GM21390 (cell line): ENCODE results near the gene DMD.
A peak's percentile ranks its signal among the peaks of the same experiment; 100 is the strongest.
"Not testable (repeated sequence)": the region's sequence is repeated elsewhere in the genome, so short reads cannot be mapped to it uniquely, and the experiment has no call there.

ENCODE experiments used
- ATAC-seq: cut with Tn5 transposase; IDR thresholded peaks from one replicate; pipeline ENCODE4 v1.9.1; 2021; ENCODE audit not compliant: unreplicated experiment

DMD gene

DNA sequence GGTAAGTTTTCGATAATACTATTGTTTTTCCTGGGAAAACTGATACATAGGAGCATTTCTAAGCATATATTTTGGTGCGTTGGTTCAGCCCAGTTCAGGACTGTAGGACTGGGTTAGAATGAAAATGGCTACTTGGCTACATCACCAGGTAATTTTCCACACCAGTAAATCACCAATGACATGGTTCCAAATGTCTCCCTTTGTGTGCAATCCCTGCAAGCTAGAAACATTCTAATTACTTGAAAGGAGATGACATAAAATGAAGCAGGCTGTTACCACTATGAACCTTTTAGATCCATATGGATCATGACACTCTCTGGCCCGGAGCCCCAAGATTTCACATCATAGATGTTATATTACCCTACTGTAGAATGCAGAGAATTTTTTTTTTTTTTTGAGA is 1562.1 kb downstream of the DMD start:
- ATAC-seq, result no peak

DNA sequence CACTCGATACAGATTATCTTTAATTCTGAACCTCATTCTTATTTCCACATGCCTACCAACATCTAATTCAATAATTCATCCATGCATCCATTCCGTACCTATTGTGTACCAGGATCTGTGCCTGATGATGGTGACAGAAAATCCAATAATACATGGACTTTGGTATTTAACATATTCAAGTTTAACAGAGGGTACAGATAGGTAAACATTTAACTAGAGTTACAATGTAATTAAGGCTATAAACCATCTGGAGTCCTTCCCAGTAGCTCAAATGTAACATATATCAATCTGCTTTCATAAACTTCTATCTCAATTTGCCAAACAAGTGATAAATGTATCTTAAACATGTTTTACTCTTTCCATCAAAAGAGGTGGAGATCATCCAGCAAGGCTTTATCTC is 1578.0 kb downstream of the DMD start:
- ATAC-seq, result no peak

DNA sequence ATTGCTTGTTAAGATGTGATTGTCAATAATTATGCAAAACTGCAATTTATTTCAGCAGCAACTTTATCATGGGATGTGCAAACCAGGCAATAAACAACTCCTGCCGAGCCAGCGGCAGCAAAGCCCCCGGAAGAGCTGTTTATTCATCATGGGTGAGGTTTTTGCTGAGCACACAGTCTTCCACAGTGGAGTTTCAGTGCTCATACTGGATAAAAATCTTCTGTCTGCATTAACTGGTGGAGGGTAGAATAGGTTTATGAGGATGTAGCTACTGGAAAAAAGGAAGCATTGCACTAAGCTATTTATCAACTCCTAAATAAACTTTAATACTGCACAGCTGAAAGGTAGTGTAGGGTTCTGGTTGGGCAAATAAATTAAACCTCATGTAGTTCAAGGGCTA is 1582.2 kb downstream of the DMD start:
- no peak for ATAC-seq

DNA sequence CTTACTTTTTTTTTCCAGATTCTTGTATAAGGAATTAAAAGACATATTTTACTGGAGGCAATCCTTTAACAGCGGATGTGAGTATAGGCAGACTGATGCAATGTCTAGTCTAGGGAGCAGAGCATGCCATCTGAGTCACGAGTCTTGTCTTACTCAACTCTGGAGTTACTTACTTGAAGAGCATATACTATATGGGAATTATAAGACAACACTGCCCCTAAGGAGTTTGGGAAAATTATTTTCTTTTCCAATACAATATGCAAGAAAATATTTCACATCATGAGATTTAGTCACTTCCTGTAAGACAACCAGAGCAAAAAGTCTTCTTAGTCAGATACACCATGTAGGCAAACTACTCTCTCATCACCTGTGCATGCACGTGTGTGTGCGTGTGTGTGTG is 1602.2 kb downstream of the DMD start:
- no peak for ATAC-seq

DNA sequence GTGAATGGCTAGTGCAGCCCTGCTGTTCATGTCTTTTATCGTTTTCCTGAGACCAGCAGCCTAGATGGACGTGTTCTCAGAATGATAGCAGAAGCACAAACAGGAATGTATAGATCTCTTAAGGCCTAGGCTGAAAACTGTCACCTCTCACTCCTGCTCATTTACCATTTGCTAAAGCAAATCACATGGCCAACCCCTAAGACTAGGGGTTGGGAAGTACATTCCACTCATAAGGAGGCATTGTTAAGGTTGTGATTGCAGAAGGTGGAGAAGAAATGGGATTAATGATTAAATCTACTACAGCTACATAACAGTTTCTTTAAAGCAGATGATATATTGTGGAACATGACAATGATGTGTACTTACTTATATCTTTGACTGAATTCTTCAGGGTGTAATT is 1602.7 kb downstream of the DMD start:
- ATAC-seq, result no peak

DNA sequence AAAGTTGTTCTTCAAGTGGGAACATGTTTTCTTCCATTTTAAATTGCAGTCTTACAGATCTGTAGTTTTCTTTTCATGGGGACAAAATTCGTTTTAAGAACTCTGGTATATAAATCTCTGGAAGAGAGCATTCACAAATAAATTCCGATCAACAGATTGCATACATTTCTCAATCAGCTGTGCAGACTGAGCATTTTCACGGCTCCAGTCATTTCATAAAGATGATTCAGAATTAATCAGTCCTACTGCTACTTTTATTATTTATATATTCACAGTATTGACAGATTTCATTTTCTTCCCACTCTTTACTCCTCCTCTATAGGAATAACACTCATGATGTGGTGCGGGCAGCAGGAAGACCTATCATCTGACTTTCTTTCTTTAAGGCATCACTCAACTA is 1604.6 kb downstream of the DMD start:
- ATAC-seq, result no peak

DNA sequence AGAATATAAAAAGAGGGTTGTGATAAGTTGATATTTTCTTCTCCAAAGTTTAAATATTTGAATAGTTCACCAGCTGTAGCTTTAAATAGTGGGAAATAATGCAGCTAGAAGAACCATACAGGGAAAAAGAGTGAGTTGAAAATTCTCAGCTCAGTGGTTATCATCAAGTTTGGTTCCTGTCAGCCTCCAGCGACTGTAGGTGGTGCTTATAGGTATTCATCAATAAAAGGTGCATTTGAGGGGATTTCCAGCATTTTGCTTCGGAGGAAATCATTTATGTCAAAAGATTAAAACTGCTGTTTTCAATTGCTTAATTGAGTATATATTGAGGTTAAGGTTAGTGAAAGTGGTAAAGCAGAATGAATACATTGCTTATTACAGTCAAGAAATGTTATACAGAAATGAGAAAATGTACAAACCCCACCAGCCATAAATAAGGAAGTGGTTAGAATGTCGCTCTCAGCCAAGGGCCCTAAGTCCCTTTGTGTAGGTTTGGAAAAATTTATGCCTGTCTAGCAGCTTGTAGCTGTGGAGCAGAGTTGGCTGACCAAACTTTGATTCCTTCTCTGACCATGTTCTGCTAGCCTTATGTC is 1606.6 kb downstream of the DMD start:
- ATAC-seq, result peak; percentile 89

DNA sequence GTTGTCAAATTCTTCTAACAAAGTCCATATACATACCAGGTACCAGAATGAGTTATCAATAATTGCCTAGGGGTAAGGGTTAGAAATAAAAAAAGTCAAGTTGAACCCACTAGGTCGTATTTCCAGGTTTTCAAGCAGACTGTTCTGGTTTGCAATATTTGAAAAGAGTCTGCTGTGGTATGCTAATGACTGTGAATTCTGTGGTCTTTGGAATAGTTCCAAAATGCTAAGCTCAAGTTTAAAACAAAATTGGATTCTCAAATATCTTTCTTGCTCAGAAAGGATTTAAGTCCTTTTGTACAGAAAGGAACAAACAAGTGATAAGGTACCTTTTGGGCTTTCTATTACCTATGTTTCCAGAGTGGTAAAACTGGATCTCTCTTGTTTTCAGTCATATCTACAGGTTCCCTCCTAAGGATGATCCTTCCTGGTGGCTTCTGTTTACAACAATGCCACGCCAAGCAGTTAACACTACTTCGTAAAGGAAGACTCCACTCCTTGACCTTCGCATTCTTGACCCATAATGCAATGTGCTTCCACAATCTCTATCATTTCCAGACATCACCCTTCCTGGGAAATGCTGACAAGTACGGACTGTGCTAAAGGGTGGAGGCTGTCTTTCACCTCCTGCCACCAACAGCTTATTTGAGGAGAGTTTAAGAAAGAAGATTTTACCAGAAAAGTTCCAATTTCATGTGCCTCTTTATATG is 1607.8 kb downstream of the DMD start:
- no peak for ATAC-seq

DNA sequence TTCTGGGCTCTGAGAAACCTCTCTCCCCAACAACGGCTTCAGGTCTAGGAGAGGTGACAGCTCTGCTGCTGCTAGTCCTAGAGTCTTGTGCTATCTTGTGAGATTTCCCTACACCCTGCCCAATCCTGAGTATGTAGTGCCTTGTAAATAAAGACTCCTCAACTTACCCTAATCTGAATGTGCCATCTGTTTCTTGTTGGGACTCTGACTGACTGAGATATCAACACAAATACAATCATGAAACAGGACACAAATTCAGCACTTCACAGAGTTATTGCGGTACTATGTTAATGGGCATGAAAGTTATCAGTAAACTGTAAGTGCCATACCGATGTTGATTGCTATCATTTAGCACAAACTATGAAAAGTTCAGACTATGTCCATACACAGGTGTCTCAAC is 1610.5 kb downstream of the DMD start:
- no peak for ATAC-seq

DNA sequence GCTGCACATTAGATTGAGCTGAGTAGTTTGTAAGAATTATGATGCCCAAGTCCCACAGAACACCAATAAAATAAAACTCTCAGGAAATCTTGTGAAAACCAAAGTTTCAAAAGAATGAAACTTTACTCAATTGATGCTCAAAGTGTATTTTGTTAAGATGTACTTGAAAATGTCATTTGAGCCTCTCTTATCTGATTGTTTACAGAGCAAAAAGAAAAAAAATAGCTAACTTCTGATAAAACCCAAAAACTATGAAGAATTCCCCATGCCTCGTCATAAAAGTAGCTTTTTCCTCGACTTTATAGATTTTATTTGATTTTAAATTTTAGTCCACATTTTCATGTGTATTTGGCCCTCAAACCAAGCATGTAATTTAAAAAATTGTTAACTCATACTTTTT is 1618.0 kb downstream of the DMD start:
- ATAC-seq, result no peak

DNA sequence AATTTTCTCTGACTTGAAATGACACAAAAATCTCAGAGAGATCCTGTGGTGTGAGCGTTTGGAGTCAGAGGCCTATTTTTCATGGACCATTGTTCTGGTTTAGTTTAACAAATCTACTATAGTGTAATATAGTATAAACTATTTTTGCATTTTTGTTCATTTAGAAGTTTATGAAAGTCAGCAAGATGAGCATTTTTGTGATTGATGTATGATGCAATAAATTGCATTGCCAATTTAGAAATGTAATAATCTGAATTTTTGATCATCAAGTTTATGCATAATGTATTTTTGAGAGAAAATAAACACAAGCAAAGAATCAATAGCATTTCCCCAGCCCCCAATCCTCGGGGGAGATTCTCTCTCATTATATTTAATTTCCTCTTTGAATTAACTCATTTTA is 1620.0 kb downstream of the DMD start:
- ATAC-seq, result no peak

DNA sequence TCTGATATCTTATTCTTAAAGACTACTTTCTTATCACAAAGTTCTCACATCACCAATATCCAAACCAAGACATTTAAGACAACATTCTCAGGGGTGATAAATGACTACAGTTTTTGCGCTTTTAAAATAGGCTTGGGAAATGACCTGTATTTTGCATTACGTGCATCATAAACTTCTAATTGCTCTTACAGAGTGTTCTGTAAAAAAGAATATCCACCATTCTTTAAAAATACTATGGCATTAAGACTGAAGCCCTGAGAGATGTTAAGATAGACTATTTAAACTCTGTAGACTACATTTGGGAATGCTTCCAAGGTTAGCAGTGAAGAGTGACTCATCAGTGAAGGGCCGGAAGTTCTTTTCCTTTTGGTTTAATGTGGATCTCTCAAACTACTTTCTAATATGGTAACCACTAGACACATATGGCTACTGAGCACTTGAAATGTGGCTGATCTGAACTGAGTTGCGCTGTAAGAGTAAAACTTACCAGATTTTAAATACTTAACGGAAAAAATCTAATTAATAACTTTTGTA is 1620.7 kb downstream of the DMD start:
- ATAC-seq, result no peak

DNA sequence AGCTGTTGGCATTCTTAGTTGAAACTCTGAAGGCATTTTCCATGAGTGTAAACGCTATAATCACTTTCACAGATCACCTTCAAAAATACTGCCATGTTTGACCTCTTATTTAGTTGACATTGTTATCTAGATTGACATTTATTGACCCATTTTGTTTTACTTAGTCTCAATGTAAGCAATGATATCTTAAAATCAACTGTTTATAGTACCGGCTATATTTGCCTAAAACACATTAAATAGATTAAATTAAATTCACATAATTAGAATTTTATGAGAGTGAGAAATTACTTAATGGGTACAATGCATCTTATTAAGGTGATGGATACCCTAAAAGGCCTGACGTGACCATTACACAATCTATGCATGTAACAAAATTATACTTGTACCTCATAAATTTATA is 1621.8 kb downstream of the DMD start:
- no peak for ATAC-seq

DNA sequence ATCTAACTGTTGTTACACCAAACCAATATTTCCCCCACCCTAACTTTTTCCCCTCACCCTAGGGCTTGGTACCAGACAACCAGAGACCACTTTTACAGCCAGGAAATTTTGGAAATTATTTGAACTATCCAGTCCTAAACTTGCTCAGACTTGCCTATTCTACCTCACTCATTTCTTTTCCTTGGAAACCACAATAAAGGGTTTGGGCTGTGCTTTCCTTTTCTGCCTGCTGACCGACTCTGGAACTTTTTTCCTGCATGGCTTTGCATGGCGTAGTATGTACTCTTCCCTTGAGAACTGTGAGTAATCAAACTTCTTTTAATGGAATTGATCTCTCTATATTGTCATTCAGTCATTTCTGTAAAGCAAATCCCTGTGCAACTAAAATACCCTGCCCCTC is 1623.0 kb downstream of the DMD start:
- no peak for ATAC-seq

DNA sequence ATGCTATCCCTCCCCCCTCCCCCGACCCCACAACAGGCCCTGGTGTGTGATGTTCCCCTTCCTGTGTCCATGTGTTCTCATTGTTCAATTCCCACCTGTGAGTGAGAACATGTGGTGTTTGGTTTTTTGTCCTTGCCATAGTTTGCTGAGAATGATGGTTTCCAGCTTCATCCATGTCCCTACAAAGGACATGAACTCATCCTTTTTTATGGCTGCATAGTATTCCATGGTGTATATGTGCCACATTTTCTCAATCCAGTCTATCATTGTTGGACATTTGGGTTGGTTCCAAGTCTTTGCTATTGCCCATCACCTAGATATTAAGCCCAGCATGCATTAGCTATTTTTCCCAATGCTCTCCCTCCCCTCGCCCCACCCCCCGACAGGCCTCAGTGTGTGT is 1627.5 kb downstream of the DMD start:
- not testable (repeated sequence) for ATAC-seq

DNA sequence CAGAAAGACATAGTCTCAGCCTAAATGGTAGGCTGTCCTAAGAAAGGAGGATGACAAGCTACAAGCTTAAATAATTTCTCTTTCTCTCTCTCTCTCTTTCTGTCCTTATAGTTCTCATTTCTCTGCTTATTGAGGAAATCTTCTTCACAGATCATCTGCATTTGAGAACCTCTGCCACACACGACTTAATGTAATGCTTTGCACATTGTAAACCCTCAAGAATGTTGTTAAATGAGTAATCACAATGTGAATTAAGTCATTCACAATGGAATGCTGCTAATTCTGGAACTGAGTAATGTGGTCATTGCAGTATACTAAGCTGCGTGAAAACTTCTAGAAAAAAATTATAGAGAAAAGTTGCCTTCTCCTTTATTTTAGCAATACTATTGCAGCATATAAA is 1630.6 kb downstream of the DMD start:
- ATAC-seq, result no peak

DNA sequence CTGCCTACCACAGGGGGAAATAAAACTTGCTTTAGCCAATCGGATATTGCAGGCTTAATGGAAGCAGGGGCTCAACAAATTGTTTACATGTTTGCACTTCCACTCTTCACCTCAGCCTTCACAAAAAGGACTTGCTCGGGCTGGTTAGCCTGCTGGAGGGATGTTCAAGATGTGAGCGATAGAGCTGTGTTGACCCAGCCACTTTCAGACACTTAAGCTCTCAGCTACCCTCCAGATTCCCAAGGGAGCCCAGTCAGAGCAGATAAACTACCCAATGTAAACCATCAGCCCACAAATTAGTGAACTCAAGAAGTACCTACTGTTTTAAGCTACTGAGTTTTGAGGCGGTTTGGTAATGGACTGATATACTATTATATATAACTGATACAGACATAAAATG is 1631.1 kb downstream of the DMD start:
- ATAC-seq, result no peak

DNA sequence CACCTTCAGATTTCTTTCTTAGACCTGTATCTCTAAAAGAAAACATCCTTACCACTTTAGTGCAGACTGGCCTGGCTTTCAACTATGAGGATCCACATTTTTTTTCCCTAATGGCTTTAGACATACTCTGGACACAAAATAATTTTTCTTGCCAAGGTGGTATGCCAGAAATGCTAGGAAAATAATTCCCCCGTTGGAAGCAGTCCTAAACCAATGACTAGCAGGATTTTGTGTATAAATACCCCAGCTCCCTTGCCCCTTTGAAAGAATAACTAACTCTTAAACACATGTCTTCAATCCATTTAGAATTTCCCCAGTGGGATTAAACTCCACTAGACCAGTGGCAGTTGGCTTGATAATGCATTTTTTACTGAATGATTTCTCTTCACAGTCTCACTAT is 1639.0 kb downstream of the DMD start:
- ATAC-seq, result no peak

DNA sequence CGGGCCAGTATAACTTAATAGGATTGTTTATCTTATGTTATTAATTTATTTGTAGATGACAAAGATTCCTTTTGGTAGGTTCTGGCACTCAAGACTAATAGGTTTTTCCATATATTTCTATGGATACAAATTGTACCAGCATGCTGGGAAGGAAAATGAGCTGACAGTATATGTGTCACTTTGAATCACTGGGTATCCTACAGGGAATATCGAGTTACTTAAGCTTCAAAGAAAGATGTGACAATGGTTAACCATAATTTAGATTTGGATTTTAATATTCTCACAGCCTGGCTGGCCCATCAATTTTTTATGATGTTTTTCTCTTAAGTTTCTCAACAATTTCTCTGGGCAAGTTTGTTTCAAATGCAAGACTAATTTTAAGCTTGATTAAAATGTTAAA is 1640.7 kb downstream of the DMD start:
- ATAC-seq, result no peak

DNA sequence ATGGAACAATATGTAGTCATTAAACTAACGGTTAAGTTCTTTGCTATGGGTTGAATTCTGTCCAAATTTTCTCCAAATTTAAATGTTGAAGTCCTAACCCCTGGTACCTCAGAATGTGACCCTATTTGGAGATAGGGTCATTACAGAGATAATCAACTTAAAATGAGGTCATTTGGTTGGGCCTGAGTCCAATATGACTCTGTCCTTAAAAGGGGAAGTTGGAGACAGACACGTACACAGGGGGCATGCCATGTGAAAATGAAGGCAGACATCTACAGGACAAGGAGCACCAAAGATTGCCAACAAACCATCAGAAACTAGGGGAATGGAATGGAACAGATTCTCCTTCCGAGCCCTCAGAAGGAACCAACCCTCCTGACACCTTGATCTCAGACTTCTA is 1647.6 kb downstream of the DMD start:
- ATAC-seq, result no peak

DNA sequence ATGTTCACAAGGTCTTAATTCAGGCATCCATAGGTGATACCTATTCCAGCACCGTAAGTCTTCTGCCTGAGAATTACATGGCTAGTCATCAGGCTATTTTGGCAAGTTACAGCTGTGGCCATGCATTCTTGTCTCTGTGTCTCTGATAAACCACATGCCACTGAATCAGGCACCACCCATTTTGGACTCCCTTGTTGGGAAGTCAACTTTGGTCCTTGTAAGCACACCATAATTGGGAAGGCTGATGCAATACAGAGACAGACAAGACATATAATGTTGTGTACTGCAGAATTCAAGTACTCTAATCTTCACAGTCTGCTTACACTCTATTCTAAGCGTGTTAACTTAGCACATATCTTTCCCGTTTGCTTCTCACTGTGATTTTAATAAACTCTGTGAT is 1655.8 kb downstream of the DMD start:
- ATAC-seq, result no peak

DNA sequence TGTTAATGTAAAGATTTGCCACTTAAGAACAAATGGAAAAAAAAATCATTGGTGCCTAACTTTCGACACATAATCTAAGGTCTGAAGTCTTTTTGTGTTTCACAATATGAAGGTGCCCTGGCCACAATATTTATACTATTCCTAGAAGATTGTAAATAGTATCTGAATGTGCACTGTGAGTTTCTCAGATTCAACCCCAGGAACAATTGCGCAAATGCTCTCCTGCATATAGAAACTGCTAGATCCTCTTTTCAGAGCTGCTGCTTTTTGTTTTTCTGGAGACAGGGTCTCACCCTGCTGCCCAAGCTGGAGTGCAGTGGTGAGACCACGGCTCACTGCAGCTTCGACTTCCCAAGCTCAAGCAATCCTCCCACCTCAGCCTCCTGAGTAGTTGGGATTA is 1659.4 kb downstream of the DMD start:
- no peak for ATAC-seq

DNA sequence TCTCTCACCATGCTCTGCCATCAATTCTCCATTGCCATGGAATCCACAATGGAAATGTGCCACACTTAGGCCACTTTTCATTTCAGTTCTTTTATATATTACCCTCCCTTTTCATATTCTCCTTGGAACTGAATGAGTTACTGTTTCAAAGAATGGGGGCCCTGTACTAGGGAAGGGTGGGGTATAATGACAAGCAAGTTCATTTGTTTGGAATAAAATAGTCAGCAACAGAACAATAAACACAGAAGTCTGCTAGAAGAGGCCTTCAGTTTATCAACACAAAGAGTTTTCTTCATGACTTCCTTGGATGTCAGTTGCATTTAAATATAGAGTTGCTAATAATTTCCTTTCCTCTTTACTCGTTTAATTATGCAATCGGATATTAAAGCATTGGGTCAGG is 1661.2 kb downstream of the DMD start:
- no peak for ATAC-seq
